GM10248 (cell line): ENCODE measurements around the gene GAB2.

Source experiments
- CTCF ChIA-PET: fragments of 300-600 bp; sonication (Branson Sonifier 250); formaldehyde crosslinking; extraction: SDS; loops from one replicate; lab custom pipeline; 2021; ENCODE audit warnings: antibody characterized with exemption; lab: Yijun Ruan, JAX
- POLR2A ChIA-PET: fragments of 350-650 bp; sonication (Branson Sonifier 250); formaldehyde crosslinking; extraction: SDS; loops from one replicate; lab custom pipeline; 2020; ENCODE audit warnings: antibody characterized with exemption; lab: Yijun Ruan, JAX
- DNase-seq: peaks from one replicate; pipeline ENCODE4 v3.0.0; 2012; ENCODE audit errors: extremely low spot score
- TF ChIP-seq, protein P1 (sequence below): IDR thresholded peaks from 2 replicates; pipeline ENCODE4 v1.5.1; 2012; ENCODE audit warnings: mild to moderate bottlenecking, low read depth; ENCODE audit errors: extremely low read depth, missing control alignments, control extremely low read depth

The GAB2 gene

DNA sequence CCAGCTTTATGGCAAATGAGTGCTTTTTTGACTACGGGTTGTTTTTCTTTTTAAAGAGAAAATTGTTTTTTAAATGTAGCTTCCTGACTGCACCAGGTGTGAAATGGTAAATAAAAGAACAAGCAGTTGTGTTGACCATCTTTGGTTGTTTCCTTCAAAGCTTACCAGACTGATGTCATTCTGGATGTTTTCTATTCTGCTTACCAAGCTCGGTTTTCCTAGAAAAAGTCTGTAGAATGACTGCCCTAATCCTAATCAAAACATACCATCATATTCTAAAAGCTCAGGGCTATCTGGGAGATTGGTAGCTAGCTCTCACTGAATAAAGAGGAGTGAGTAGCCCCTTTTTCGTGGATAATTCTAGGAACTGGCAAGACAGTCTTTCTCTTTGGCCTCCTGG lies 77.7 kb downstream of the GAB2 start:
- CTCF ChIA-PET: interaction anchor here (0.9 to 2.1 kb wide), 8 partner anchors 9 to 81 kb away, joined by 3 to 10 read pairs (median 3); no protein-coding TSS in a partner anchor
- TF ChIP-seq, protein P1, sequence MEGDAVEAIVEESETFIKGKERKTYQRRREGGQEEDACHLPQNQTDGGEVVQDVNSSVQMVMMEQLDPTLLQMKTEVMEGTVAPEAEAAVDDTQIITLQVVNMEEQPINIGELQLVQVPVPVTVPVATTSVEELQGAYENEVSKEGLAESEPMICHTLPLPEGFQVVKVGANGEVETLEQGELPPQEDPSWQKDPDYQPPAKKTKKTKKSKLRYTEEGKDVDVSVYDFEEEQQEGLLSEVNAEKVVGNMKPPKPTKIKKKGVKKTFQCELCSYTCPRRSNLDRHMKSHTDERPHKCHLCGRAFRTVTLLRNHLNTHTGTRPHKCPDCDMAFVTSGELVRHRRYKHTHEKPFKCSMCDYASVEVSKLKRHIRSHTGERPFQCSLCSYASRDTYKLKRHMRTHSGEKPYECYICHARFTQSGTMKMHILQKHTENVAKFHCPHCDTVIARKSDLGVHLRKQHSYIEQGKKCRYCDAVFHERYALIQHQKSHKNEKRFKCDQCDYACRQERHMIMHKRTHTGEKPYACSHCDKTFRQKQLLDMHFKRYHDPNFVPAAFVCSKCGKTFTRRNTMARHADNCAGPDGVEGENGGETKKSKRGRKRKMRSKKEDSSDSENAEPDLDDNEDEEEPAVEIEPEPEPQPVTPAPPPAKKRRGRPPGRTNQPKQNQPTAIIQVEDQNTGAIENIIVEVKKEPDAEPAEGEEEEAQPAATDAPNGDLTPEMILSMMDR: no peak
- no peak for DNase-seq
- POLR2A ChIA-PET: interaction anchor here (1.1 kb wide), 1 partner anchor 15 kb away, joined by 5 read pairs; no protein-coding TSS in a partner anchor

DNA sequence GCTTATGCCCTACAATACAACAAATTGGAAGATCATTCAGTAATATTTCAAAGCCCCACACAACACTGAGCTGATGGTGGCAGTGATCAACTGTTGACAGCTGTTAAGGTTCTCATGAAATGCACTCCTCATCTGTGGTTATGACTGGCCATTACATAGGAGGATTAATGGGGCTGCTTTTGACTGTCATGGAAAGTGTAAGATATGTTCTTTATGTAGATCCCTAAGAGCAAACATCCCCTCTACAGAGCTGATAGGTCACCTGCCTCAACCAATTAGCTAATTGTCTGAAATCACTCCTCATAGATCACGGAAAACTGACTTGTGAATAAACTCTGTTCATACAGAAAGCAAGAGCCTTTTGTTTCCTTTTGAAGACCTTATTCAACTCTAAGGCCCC lies 78.1 kb downstream of the GAB2 start:
- ChIA-PET POLR2A (interaction anchor here (1.1 kb wide), 1 partner anchor 16 kb away, joined by 5 read pairs; no protein-coding TSS in a partner anchor), CTCF (interaction anchor here (0.9 to 2.1 kb wide), 8 partner anchors 9 to 81 kb away, joined by 3 to 10 read pairs (median 3); no protein-coding TSS in a partner anchor)
- DNase-seq: no peak
- TF ChIP-seq, protein P1: no peak

DNA sequence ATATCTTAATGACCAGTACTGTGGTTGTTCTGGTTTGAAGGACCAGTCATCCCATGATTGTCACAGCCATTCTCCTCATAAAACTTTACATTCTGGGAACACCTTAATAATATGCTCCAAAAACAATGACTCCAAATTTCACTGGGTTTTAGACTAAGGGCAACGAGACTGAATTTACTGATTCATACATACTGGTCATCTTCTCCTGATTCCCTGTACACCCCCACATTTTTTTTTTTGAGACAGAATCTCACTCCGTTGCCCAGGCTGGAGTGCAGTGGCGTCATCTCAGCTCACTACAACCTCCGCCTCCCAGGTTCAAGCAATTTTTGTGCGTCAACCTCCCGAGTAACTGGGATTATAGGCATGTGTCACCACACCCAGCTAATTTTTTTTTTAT lies 78.9 kb downstream of the GAB2 start:
- no peak for DNase-seq
- ChIA-PET CTCF (interaction anchor here (1.0 to 1.7 kb wide), 6 partner anchors 10 to 82 kb away, joined by 3 to 10 read pairs (median 3); no protein-coding TSS in a partner anchor), POLR2A (interaction anchor here (1.1 kb wide), 1 partner anchor 16 kb away, joined by 5 read pairs; no protein-coding TSS in a partner anchor)
- TF ChIP-seq, protein P1: no peak

DNA sequence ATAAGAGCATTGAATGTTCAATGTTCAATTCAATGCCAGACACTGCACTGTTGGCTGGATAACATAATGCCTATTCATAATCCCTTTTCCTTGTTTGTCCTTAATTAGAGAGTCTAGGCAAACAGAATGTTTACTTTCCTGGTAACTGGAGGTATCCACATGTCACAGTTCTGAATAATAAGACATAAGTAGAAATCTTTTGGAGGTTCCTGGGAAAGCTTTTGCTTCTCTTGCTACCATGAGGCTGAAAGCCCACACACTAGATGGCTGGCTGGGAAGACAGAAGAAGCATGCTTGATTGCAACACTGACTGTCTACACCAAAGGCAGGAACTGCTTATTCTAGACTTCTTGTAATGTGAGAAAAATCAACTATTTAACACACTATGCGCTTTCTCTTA lies 79.5 kb downstream of the GAB2 start:
- DNase-seq: no peak
- CTCF ChIA-PET: interaction anchor here (1.0 to 1.7 kb wide), 3 partner anchors 11 to 77 kb away, joined by 3 to 4 read pairs (median 3); no protein-coding TSS in a partner anchor
- TF ChIP-seq, protein P1: no peak
- POLR2A ChIA-PET: no interaction called here

DNA sequence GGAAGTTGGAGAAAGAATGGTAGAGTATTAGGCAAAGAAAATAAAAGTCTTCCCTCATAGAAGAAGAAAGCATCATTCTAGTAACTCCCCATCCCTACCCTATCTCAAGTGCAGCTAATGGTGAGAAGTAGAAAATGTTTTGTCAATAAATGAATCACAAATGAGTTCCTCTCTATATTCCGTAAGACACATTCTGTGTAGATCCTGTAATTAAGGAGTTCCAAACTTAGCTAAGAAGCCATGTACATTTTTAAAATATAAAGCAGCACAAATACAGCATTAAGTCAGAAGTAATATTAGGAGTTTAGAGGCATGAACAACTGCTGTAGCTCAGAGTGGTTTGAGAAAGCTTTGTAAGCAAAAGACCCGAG lies 80.1 kb downstream of the GAB2 start:
- ChIA-PET POLR2A (no interaction called here), CTCF (interaction anchor here (1.0 to 1.7 kb wide), 3 partner anchors 11 to 78 kb away, joined by 3 to 4 read pairs (median 3); no protein-coding TSS in a partner anchor)
- DNase-seq: no peak
- TF ChIP-seq, protein P1: no peak

DNA sequence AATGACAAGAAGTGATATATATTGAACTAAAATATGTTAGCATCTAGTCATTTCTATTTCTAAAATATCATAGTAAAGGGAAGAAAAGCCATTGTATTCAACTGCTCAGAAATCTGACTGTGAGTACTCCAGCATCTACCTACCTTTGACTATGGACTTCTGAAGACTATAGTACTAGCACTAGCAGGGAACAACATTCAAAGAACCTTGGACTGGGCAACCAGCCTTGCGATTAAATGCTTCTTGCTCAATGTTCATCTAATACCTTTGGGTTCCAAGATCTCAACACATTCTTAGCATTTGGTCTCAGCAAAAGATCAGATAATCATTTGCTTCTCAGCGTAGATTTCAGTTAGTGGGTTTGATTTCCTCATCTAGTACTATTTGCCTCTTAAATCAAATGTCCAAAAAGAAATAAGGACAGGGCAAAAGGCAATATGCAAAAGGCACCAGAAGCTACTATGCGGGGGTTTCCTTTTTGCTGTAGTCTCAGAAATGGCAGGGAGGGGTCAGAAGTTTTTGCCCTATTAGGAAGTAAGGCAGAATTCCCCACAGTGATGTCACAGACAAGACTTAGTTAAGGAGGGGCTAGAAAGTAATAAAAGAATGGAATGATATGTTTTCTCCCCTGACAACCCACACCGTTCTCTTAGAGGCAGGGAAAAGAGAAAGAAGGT lies 80.6 kb downstream of the GAB2 start:
- no peak for DNase-seq
- ChIA-PET POLR2A (no interaction called here), CTCF (interaction anchor here (1.0 to 1.1 kb wide), 2 partner anchors 12 to 31 kb away, joined by 3 to 4 read pairs; no protein-coding TSS in a partner anchor)
- TF ChIP-seq, protein P1: no peak
